Hematopoietic multipotent progenitor cell treated with erythropoietin and hydrocortisone succinate and interleukin-3 and kit ligand, for 15 days (in vitro differentiated cells): Measurements from ENCODE around the gene ZNF335.

Experiments
- DNase-seq: peaks from one replicate; pipeline ENCODE4 v3.0.0-alpha.2; 2015; ENCODE audit warnings: low spot score

ZNF335 gene

GRCh38 chr20:45951925-45952834 lies 19.8 kb downstream of the ZNF335 start:
- DNase-seq = no peak

GRCh38 chr20:45950330-45950646 lies 21.7 kb downstream of the ZNF335 start:
- DNase-seq = no peak

- no peak for DNase-seq
These were observed 22.3 kb downstream of the ZNF335 start for GRCh38 chr20:45949542-45950329.

GRCh38 chr20:45948742-45949541 lies 23.1 kb downstream of the ZNF335 start:
- DNase-seq = no peak

GRCh38 chr20:45948261-45948733 lies 23.7 kb downstream of the ZNF335 start:
- no peak for DNase-seq

GRCh38 chr20:45947110-45947866 lies 24.7 kb downstream of the ZNF335 start:
- DNase-seq = no peak

GRCh38 chr20:45946149-45946970 lies 25.6 kb downstream of the ZNF335 start:
- DNase-seq = no peak

- no peak for DNase-seq
These were observed 26.3 kb downstream of the ZNF335 start for GRCh38 chr20:45945678-45946148.

GRCh38 chr20:45944965-45945677 lies 26.9 kb downstream of the ZNF335 start:
- DNase-seq = no peak

- peak; percentile 54 for DNase-seq
These were observed 27.6 kb downstream of the ZNF335 start for GRCh38 chr20:45944151-45944964.

GRCh38 chr20:45943613-45944012 lies 28.4 kb downstream of the ZNF335 start:
- DNase-seq = no peak

- no peak for DNase-seq
These were observed 31.5 kb downstream of the ZNF335 start for GRCh38 chr20:45940469-45940868.

GRCh38 chr20:45940053-45940452 lies 31.9 kb downstream of the ZNF335 start:
- no peak for DNase-seq

GRCh38 chr20:45938727-45939438 lies 33.1 kb downstream of the ZNF335 start:
- no peak for DNase-seq

GRCh38 chr20:45937765-45938164 lies 34.2 kb downstream of the ZNF335 start:
- no peak for DNase-seq

GRCh38 chr20:45935416-45936046 lies 36.5 kb downstream of the ZNF335 start:
- DNase-seq = no peak

- DNase-seq = peak; percentile 97
These were observed 37.2 kb downstream of the ZNF335 start, which contains the start of gene PCIF1 for GRCh38 chr20:45934586-45935415. Gene PCIF1 (plus strand): TSS chr20:45934683. CDS start chr20:45939000, 4,317 bp downstream.
